ENCODE data around the gene SETDB2. TPM values are rescaled to one million over a fixed set of nuclear protein-coding genes. Genes with fewer than 3 reads are reported as not detected.

SETDB2 gene, protein sequence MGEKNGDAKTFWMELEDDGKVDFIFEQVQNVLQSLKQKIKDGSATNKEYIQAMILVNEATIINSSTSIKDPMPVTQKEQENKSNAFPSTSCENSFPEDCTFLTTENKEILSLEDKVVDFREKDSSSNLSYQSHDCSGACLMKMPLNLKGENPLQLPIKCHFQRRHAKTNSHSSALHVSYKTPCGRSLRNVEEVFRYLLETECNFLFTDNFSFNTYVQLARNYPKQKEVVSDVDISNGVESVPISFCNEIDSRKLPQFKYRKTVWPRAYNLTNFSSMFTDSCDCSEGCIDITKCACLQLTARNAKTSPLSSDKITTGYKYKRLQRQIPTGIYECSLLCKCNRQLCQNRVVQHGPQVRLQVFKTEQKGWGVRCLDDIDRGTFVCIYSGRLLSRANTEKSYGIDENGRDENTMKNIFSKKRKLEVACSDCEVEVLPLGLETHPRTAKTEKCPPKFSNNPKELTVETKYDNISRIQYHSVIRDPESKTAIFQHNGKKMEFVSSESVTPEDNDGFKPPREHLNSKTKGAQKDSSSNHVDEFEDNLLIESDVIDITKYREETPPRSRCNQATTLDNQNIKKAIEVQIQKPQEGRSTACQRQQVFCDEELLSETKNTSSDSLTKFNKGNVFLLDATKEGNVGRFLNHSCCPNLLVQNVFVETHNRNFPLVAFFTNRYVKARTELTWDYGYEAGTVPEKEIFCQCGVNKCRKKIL
- total RNA-seq (10 to 100 TPM; 11.6 to 22.9 TPM), polyA plus RNA-seq (1 to 10 TPM; 5.0 to 5.7 TPM)
- long read RNA-seq, donor 1, full-length matches to known transcripts = 2 of 2 reads
- long read RNA-seq, donor 1, partial matches to known transcripts = 0 of 2 reads
- long read RNA-seq, donor 1, other reads (novel, unspliced or antisense) = 0 of 2 reads
- long read RNA-seq, donor 2 = 0 reads
- long read RNA-seq, donor 3 = 0 reads
- long read RNA-seq, donor 4 = 0 reads
- long read RNA-seq, donor 5, partial matches to known transcripts = 7 of 7 reads
- long read RNA-seq, donor 5, other reads (novel, unspliced or antisense) = 0 of 7 reads

DNA sequence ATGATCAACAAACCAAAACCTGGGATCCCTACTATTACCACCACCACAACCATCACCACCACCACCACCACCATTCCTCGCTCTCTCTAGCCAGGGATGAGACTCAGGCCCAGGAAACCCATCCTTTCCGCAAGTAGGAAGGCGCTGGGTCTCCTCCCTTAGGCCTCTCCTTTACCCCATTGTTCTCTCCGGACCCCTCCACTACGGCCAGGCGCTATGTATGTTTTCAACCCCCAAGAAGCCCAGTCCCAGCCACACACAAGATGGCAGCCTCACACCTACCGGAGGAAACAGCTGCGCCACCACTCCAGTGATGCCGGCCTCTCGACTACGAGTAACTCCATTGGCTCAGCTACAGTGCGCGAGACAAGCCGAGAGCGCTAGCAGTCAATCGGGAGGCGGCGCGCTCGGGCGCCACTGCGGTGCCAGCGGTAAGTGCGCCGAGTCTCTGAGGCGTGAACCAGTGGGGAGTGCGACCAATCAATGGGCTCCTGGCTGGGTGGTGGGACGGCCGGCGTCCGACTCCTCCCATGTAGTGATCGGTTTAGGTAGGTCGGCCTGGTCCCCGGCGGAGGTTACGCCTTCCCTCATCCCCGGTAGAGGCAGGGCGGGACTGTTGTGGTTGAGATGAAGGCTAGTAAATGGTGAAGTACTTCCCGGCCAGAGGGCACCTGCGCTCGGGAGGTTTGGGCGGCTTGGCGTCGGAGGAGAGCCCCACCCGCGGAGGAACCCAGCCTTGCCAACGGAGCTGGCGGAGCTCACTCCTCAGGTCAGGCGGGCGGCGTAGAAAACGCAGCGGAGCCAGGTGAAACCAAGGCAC is at the start of gene SETDB2, which contains the start of gene CAB39L:
Gene SETDB2, plus strand, starts transcription at position 571 of the 820 bp plus-strand sequence. CDS start 7,620 bp downstream, outside the sequence.
Gene CAB39L, minus strand, starts transcription at position 361 of the 820 bp plus-strand sequence. CDS start 61,154 bp downstream, outside the sequence.
- TF ChIP-seq, protein P1, sequence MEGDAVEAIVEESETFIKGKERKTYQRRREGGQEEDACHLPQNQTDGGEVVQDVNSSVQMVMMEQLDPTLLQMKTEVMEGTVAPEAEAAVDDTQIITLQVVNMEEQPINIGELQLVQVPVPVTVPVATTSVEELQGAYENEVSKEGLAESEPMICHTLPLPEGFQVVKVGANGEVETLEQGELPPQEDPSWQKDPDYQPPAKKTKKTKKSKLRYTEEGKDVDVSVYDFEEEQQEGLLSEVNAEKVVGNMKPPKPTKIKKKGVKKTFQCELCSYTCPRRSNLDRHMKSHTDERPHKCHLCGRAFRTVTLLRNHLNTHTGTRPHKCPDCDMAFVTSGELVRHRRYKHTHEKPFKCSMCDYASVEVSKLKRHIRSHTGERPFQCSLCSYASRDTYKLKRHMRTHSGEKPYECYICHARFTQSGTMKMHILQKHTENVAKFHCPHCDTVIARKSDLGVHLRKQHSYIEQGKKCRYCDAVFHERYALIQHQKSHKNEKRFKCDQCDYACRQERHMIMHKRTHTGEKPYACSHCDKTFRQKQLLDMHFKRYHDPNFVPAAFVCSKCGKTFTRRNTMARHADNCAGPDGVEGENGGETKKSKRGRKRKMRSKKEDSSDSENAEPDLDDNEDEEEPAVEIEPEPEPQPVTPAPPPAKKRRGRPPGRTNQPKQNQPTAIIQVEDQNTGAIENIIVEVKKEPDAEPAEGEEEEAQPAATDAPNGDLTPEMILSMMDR (IDR thresholded peaks at IDR 0.05; ENCODE audit: control extremely low read depth, extremely low read depth) = no peak
- Histone ChIP-seq H3K36me3 (ENCODE audit: control insufficient read depth in 4 of 4, insufficient read depth in 4 of 4, low read length in 4 of 4) (peaks cover 0 to 5% (median 1%) of the 10 kb centered on the region in 4 donors), H3K9ac (ENCODE audit: insufficient read depth in 1 of 2, low read length in 2 of 2) (peak within 1 kb of the TSS; percentile 51 to 92), H3K27ac (ENCODE audit: low read depth in 1 of 2, low read length in 1 of 2) (peak within 1 kb of the TSS; percentile 88 to 95), H3K4me3 (peak within 1 kb of the TSS; percentile 51), H3K9me3 (ENCODE audit: control insufficient read depth in 4 of 4, insufficient read depth in 3 of 4, low read length in 3 of 4) (no peaks in the 10 kb centered on the region), H3K27me3 (ENCODE audit: control insufficient read depth in 3 of 3, insufficient read depth in 3 of 3, low read length in 2 of 3) (no peaks in the 10 kb centered on the region), H3K4me1 (ENCODE audit: control insufficient read depth in 5 of 5, insufficient read depth in 5 of 5, low read length in 5 of 5) (peaks cover 0 to 15% (median 4%) of the 10 kb centered on the region in 5 donors)
- ATAC-seq (ENCODE audit: insufficient read depth, low FRiP score) (peak; percentile 98), DNase-seq (peak; percentile 99 to 100 (median 99))
- 0 to 1% methylated on average over 48 to 53 of the region's 53 CpGs for WGBS, 2 donors

DNA sequence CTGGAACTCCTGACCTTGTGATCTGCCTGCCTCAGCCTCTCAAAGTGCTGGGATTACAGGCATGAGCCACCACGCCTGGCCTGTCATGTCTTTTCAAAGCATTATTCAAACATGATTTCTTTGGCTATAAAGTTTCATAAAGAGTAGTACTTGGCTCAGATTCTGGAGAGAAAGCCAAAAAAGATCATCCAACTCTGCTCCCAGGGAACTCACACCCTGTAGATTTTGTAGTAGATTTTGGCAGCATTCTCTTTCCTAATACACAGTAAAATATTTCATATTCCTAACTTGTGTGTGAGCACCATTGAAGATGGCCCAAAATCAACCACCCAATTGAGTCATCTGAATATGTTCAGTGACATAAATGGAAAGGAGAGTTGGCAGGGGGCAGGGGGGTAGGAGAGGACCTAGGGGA is 48.6 kb upstream of the SETDB2 start:
- WGBS, 2 donors = 79 to 80% methylated on average over 1 of the region's 1 CpG
- TF ChIP-seq, protein P1 (IDR thresholded peaks at IDR 0.05; ENCODE audit: control extremely low read depth, extremely low read depth) = no peak
- H3K9ac ChIP-seq (ENCODE audit: insufficient read depth in 1 of 2, low read length in 2 of 2) = no peak overlapping the region
- peak; percentile 19 for ATAC-seq (ENCODE audit: insufficient read depth, low FRiP score)
- no peaks in the 10 kb centered on the region for H3K36me3 ChIP-seq (ENCODE audit: control insufficient read depth in 4 of 4, insufficient read depth in 4 of 4, low read length in 4 of 4)
- H3K4me1 ChIP-seq (ENCODE audit: control insufficient read depth in 5 of 5, insufficient read depth in 5 of 5, low read length in 5 of 5) = peaks cover 0 to 9% (median 2%) of the 10 kb centered on the region in 5 donors
- H3K9me3 ChIP-seq (ENCODE audit: control insufficient read depth in 4 of 4, insufficient read depth in 3 of 4, low read length in 3 of 4) = no peaks in the 10 kb centered on the region
- peak in 2 of 3 donors; percentile 24 to 61 for DNase-seq
- H3K27me3 ChIP-seq (ENCODE audit: control insufficient read depth in 3 of 3, insufficient read depth in 3 of 3, low read length in 2 of 3) = no peaks in the 10 kb centered on the region
- no peak overlapping the region for H3K4me3 ChIP-seq
- no peak overlapping the region for H3K27ac ChIP-seq (ENCODE audit: low read depth in 1 of 2, low read length in 1 of 2)

- no peaks in the 10 kb centered on the region for H3K27me3 ChIP-seq (ENCODE audit: control insufficient read depth in 3 of 3, insufficient read depth in 3 of 3, low read length in 2 of 3)
- H3K9ac ChIP-seq (ENCODE audit: insufficient read depth in 1 of 2, low read length in 2 of 2) = no peak overlapping the region
- no peak for ATAC-seq (ENCODE audit: insufficient read depth, low FRiP score)
- H3K4me3 ChIP-seq = no peak overlapping the region
- TF ChIP-seq, protein P1 (IDR thresholded peaks at IDR 0.05; ENCODE audit: control extremely low read depth, extremely low read depth) = no peak
- H3K36me3 ChIP-seq (ENCODE audit: control insufficient read depth in 4 of 4, insufficient read depth in 4 of 4, low read length in 4 of 4) = no peaks in the 10 kb centered on the region
- H3K27ac ChIP-seq (ENCODE audit: low read depth in 1 of 2, low read length in 1 of 2) = no peak overlapping the region
- H3K4me1 ChIP-seq (ENCODE audit: control insufficient read depth in 5 of 5, insufficient read depth in 5 of 5, low read length in 5 of 5) = peaks cover 0 to 14% (median 3%) of the 10 kb centered on the region in 5 donors
- WGBS, 2 donors = 95 to 100% methylated on average over 1 of the region's 1 CpG
- DNase-seq = no peak
- H3K9me3 ChIP-seq (ENCODE audit: control insufficient read depth in 4 of 4, insufficient read depth in 3 of 4, low read length in 3 of 4) = no peaks in the 10 kb centered on the region
Observed at GRCh38 chr13:49395878-49396380, 48.1 kb upstream of the SETDB2 start.
